ENCODE measurements around the gene SYTL5.
A peak's percentile ranks its signal among the peaks of the same experiment; 100 is the strongest.

SYTL5 gene

DNA sequence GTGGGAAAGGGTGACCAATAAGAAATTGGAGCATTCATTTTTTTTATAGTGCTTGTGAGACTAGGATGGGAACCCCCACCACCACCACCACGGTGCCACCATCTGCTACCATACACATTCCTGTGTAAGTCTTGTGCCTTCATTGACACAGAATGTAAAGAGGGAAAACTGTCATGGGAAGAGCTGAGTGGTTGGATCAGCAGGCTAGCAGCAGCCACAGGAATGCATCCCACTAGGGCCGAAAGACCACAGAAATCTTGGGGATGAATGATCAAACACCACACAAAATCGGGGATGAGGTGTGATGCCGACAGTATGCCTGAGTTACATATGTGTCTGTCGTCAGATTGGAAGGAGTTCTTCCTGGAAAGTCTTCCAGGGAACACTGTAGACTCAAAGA lies 145.1 kb downstream of the SYTL5 start:
- DNase-seq: no peak

DNA sequence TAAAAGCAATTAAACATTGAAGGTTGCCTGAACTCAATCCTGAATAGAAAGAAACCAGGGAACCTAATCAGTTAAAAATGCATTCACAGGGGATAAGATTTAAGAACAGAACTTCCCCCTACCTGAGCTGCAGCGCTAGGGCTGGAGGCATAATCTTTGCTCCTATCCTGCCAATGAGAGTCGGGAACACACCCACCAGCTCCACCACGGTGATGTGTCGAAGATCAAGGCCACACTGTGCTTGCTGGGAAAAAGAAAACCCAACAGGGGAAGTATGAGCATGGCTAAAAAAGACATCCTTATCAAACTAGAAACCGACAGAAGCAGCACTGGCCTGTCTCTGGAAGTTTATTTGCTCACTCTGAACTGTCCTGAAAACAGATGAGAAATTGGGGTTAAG lies 148.0 kb downstream of the SYTL5 start:
- DNase-seq: no peak

GRCh38 chrX:38154818-38155217 lies 148.5 kb downstream of the SYTL5 start:
- DNase-seq: no peak

GRCh38 chrX:38156838-38157237 lies 150.5 kb downstream of the SYTL5 start:
- no peak for DNase-seq

DNA sequence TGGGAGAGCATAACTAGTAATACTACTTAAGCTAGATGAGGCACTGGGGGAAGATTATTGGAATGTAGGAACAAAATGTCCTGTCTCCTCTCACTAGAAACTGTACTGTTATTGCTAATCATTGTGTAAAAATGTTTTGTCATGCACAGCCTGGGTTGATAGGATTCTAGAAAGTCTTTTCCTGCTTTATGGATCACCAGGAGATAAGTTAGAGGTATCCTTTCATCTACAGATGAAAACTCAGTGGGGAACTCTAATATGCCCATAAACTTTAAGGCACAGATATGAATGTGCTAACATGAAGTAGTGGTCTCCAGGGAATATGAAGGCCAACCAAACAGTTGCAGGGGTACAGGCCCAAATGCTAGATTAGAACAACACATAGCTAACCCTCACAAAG lies 156.8 kb downstream of the SYTL5 start:
- no peak for DNase-seq

- DNase-seq: no peak
Measured at GRCh38 chrX:38165023-38165422, 158.7 kb downstream of the SYTL5 start.

- DNase-seq: peak in 1 of 2 donors; percentile 33
Measured at GRCh38 chrX:38166478-38167083, 160.2 kb downstream of the SYTL5 start.

- DNase-seq: no peak
Measured at GRCh38 chrX:38170556-38170955, 164.2 kb downstream of the SYTL5 start.

- no peak for DNase-seq
Measured at GRCh38 chrX:38172596-38172995, 166.2 kb downstream of the SYTL5 start.

DNA sequence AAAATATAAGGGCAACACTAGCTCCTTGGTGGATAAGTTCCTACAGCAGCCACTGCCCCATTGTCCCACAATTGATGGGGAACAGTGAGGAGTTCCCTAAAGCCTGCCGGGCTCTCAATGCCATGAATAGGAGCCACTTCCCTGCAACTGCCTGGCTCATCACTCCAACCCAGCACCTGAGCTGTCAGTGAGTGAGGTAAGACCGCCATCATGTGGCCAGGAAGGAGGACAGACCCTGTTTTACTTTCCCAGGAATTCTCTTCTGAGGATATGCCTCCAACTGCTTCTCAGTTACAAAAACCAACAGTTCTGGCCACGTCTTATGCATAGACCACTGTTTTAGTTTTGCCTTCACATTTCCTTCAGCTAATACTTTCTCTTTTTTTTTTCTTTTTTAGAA lies 168.8 kb downstream of the SYTL5 start:
- DNase-seq: no peak

DNA sequence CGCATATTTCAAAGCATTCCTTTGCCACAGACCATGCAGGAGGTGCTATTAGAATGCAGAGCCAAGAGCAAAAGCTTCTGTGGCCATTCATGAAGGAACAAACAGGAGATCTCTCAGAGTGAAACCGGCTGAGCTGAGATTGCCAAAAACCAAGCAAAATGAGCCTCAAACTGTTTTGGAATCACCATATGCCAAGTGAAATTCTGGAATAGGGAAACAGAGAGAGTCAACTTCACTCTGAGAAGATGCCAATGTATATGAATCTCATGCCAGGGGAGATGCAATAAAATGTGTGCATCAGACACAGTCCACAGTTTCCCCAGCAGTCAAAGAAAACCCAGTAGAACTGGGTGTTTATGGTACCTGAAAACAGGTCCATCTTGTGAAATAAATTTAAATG lies 172.0 kb downstream of the SYTL5 start:
- no peak for DNase-seq
